Neuron (in vitro differentiated cells): ENCODE results near the gene ZNF584.
A peak's percentile ranks its signal among the peaks of the same experiment; 100 is the strongest.

Experiments
- H2AFZ ChIP-seq: one replicate; pipeline ENCODE4 v1.6.1; 2013; ENCODE audit warnings: low read depth, mild to moderate bottlenecking, inconsistent platforms, low read length, moderate library complexity
- H3K27me3 ChIP-seq: one replicate; pipeline ENCODE4 v1.6.1; 2013; ENCODE audit warnings: low read length; ENCODE audit not compliant: insufficient read depth
- H3K36me3 ChIP-seq: one replicate; pipeline ENCODE4 v1.6.1; 2013; ENCODE audit warnings: low read length; ENCODE audit not compliant: insufficient read depth
- H3K4me1 ChIP-seq: one replicate; pipeline ENCODE4 v1.6.1; 2013; ENCODE audit warnings: low read length; ENCODE audit not compliant: insufficient read depth
- H3K4me3 ChIP-seq: 2 replicates; pipeline ENCODE4 v1.5.1; 2013; ENCODE audit warnings: mild to moderate bottlenecking, low read length, moderate library complexity
- H3K9me3 ChIP-seq: one replicate; pipeline ENCODE4 v1.6.1; 2013; ENCODE audit warnings: low read length

ZNF584 gene

DNA sequence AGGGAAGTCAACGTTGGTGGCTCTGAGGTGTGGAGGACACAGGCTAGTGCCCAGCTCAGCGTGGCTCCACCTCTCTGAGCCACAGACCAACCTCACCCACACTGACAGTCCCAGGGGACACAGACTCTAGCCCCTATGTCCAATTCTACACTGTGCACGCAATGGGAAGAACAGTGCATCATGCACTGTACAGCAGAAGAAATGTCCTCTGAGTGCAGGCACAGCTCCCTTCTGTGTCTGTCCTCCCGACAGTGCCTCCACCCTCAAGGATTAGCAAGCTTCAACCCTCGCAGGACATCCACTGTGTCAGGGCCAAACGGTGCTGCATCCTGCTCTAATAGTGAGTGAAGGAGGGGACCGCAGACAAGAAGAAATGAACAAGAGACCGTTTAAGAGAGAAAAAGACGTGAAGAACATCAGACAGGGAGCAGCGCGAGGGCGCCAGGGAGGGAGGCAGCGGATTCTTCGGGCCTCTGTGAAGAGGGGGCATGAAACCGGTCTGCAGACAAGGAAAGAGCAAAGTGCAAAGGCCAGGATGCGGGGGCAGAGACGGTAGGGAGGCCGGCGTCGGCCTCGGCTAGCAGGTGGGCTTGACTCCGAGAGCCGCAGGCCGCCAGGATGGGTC, 28.3 kb upstream of the ZNF584 start:
- H3K27me3 ChIP-seq, result no peaks in the 10 kb centered on the region
- H3K9me3 ChIP-seq, result no peaks in the 10 kb centered on the region
- H3K4me3 ChIP-seq, result peak overlapping the region; percentile 81
- peaks cover 18% of the 10 kb centered on the region for H3K4me1 ChIP-seq
- H3K36me3 ChIP-seq, result no peaks in the 10 kb centered on the region
- H2AFZ ChIP-seq, result peak overlapping the region; percentile 17

DNA sequence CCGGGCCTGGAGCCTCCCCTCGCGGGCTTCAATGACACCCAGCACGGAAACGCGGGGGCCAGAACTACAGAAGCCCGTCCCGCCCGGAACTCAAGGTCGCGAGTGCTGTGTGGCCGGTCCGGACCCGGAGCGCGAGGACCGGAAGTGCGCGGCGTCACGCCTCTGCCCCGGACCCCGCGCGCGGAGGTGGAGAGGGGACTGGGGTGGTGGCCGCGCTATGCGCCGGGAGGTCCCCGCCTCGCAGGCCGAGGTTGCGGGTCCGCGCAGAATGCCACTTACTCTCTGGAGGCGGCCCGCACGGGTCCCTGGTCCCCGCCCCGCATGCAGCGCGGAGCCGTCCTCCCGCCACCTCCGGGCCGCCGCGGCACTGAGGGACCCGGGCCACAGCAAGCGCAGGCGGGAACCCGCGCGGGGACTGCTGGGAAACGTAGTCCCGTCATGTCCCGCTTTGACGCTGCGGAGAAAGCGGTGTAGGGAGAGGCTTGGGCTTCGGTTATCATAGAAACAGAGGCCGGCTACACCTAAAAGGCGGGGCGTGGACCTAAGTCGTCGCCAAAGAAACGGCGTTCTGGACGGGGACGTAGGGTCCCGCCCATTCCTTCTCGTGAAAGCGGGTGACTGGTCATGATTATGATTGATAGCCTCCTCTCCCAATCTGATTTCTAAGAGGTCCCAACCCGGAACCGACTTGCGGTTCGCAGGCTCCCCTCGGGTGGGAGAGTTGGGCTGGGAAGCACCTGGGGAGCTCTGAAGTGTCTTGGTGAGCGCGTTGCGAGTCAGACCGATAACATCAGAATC, 27.6 kb upstream of the ZNF584 start, which contains the start of gene ZNF837:
TSS of gene ZNF837 (minus strand) at position 369 of the 798 bp plus-strand sequence. CDS start 11,698 bp downstream, outside the sequence.
- H3K36me3 ChIP-seq, result no peaks in the 10 kb centered on the region
- H2AFZ ChIP-seq, result peak within 1 kb of the TSS; percentile 17
- no peaks in the 10 kb centered on the region for H3K9me3 ChIP-seq
- peak within 1 kb of the TSS; percentile 81 for H3K4me3 ChIP-seq
- no peaks in the 10 kb centered on the region for H3K27me3 ChIP-seq
- peaks cover 25% of the 10 kb centered on the region for H3K4me1 ChIP-seq

DNA sequence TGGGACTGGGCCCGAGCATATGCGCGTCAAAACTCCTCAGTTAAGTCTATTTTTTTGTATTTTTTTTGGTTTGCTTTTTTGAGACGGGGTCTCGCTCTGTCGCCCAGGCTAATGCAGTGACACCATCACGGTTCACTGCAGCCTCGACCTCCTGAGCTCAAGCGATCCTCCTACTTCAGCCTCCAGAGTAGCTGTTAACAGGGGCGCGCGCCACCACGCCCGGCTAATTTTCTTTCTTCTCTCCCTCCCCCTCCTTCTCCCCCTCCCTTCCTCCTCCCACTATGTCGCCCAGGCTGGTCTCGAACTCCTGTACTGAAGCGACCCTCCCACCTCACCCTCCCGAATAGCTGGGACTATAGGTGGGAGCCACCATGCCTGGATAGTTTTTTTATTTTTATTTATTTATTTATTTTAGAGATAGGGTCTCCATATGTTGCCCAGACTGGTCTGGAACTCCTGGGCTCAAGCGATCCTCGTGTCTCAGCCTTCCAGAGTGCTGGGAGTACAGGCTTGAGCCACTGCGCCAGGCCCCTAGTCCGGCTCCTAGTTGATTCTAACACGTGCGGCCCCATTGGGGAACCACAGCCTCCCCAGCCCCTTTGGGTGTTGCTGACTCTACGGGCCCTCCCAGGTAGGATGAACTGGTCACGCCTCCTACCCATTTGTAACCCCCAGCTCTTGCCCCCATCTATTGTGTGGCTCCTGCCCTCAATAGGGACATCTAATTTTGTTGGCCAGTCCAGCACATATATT, 26.8 kb upstream of the ZNF584 start:
- H3K36me3 ChIP-seq, result no peaks in the 10 kb centered on the region
- H3K4me3 ChIP-seq, result peak overlapping the region; percentile 81
- H3K9me3 ChIP-seq, result no peaks in the 10 kb centered on the region
- H3K4me1 ChIP-seq, result peaks cover 29% of the 10 kb centered on the region
- no peak overlapping the region for H2AFZ ChIP-seq
- H3K27me3 ChIP-seq, result no peaks in the 10 kb centered on the region

DNA sequence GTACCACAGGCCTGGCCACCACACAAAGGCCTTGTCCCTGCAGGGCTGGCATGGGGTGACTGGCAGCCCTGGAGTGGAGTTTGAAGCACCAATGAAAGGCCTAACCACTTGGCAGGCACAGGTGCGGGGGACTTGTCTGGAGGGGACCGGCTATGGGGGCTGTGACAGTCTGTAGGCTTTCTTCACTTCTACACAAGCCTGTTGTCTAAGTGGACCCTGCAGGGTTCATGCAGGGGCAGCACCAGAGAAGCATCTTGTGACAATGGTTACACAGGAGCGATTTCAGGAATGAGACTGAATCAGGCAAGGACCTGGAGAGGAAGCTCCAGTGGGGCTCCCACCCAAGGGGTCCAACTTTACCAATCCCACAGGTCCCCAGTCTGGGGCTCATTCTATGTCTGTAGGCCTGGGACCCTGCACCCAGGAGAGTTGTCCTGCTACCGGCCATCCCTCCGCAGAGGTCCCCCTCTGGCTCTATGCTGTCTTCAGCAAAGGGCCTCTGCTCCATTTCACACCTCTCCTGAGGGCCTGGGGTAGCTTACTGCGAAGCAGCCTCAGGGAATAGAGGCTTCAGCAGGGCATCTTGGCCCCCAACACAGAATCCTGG, 25.3 kb upstream of the ZNF584 start:
- Histone ChIP-seq H3K4me1 (peaks cover 35% of the 10 kb centered on the region), H3K27me3 (no peaks in the 10 kb centered on the region), H3K36me3 (peaks cover 2% of the 10 kb centered on the region), H3K9me3 (no peaks in the 10 kb centered on the region), H3K4me3 (no peak overlapping the region), H2AFZ (no peak overlapping the region)

DNA sequence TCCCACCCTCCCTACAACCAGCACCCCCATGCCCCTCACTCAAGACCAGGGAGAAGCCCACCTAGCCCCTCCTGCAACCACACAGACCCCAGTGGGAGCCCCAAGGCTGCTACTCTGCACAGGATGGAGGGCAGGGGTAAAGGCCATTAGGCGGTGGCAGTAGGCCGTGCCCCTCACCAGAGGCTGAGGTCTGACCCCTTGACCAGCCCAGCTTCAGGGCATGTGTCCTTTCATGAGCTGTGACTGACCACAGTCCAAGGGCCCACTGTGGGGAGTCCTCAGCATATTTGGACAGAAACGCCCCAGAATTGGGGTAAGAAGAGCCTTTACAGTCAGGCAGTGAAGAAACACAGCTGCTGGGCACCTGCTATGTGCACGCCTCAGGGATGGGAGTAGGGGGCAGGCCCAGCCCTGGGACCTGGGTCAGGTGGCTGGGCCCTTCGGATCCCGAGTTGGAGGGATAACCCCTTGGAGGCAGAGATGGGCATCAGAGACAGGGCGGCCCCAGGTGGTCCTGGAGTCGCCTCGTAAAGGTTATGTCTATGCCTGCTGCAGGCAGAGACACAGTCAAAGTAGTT, 23.0 kb upstream of the ZNF584 start:
- no peak overlapping the region for H2AFZ ChIP-seq
- H3K27me3 ChIP-seq, result no peaks in the 10 kb centered on the region
- H3K4me1 ChIP-seq, result peaks cover 32% of the 10 kb centered on the region
- H3K36me3 ChIP-seq, result peaks cover 14% of the 10 kb centered on the region
- H3K9me3 ChIP-seq, result no peaks in the 10 kb centered on the region
- peak overlapping the region; percentile 76 for H3K4me3 ChIP-seq

DNA sequence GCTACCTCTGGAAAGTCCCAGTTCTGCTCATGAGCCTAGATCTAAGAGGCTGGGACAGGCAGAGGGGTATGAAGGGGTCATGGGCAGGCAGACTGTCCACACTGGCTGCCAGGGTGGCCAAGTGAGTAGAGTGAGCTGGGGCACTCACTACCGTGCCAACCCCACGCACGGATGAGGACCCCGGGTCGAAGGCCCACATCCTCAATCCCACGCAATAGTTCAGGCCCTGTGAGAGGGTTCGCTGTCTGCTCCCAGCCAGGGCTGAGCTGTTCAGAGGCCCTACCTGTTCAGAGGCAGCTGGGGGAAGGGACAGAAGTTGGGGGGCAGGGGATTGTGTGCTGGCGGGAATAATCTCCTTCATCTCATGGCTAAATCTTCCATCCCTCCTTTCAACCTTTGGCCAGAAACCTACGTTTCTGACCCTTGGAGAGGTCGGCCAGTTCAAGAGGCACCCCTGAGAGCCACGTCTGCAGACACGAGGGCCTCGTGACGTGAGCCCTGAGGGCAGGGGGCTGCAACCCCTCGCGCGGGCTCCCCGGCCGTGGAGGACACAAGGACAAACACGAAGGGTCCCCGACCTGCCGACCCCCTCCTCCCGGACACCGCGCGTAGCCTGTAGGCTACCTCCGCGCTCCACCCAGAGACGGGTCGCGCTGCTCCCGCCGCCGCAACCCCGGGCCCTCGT, 22.4 kb upstream of the ZNF584 start:
- Histone ChIP-seq H3K36me3 (peaks cover 20% of the 10 kb centered on the region), H3K27me3 (no peaks in the 10 kb centered on the region), H2AFZ (peak overlapping the region; percentile 6), H3K4me1 (peaks cover 32% of the 10 kb centered on the region), H3K4me3 (peak overlapping the region; percentile 76), H3K9me3 (no peaks in the 10 kb centered on the region)

DNA sequence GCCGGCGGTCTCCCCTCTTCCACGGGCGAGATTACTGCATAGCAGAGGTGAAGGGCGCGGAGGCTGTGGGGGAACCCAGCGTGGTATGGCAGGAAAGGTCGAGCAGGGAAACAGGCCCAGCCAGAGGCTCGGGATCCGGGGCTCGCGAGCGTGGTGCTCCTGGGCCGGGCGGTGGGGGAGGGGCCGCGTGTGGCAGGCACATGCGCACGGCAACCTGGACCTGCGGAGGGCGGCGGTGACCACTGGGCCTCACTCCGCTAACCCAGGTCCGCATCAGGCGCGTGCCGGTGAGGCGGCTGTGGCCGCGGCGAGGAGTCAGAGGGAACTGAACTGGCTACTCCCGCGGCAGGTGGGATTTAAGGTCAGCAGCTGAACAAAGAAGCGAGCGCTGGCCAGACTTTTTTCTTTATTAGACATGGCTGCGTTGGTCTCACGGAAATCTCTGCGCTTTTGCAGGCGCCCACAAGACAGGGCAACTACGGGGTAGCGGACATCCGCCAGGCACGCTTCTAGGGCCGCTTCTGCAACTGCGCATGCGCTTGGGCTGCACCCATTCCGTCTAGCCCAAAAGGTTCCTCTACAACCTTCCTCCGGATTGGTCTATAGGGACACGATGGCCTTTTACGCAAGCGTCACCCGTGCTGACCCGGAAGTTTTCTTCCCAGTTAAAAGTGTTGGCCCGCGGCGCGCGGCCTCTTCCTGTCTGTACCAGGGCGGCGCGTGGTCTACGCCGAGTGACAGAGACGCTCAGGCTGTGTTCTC, 21.7 kb upstream of the ZNF584 start, which contains the start of gene RPS5:
TSS of gene RPS5 (plus strand) at position 694 of the 762 bp plus-strand sequence. CDS start 869 bp downstream, outside the sequence.
- Histone ChIP-seq H3K4me1 (peaks cover 31% of the 10 kb centered on the region), H2AFZ (peak within 1 kb of the TSS; percentile 6), H3K36me3 (peaks cover 21% of the 10 kb centered on the region), H3K27me3 (no peaks in the 10 kb centered on the region), H3K4me3 (peak within 1 kb of the TSS; percentile 76), H3K9me3 (no peaks in the 10 kb centered on the region)

DNA sequence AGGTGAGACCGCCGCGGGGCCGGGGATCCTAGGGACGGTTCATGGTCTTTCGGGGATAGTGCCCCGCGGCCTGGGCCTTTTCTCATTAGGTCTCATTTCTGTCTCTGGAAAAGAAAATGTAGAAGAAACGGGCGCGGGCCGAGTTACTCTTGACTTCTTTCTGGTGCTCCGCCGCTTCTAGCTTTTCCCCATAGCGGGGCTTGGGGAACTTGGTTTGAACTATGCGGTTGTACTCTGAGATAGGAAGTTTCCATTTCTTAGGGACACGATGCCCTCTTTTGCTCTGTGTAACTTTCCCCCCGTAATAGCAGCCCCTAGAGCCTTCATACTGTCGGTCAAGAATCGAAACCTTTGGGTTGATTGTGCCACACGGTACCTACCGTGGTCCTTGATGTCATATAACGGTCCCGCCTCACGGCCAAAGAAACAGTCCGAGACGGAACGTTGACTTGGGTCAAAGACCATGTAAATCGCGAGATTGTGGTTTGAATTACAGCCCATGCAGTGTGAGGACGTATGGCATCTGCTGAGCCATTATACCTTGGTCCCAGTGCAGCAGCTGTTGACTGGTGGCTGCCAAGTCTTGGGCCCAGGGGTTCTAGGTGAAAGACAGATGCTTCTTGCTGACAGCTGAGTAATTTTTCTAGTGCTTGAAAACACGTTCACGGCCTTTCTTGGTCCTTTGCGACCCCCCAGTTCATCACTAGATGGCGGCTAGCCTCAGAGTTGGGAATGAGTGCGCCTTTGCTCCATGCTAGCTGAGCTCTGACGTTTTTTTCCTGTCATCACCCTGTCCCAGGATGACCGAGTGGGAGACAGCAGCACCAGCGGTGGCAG, 20.9 kb upstream of the ZNF584 start:
- peaks cover 26% of the 10 kb centered on the region for H3K4me1 ChIP-seq
- H3K4me3 ChIP-seq, result peak overlapping the region; percentile 76
- H3K9me3 ChIP-seq, result no peaks in the 10 kb centered on the region
- no peak overlapping the region for H2AFZ ChIP-seq
- H3K27me3 ChIP-seq, result no peaks in the 10 kb centered on the region
- peaks cover 26% of the 10 kb centered on the region for H3K36me3 ChIP-seq

DNA sequence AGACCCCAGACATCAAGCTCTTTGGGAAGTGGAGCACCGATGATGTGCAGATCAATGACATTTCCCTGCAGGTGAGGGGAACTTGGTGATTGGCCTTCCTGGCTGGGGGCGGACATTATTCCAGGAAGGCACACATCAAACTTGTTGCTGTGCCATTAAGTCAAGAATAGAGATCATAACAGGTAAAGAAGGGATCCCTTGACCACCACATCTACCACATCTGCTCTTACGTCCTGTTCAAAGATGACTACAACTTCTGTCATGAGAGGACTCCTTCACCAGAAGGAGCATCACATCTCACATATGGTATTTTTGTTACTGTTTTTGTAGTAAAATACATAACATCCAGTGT, 20.3 kb upstream of the ZNF584 start:
- peaks cover 32% of the 10 kb centered on the region for H3K36me3 ChIP-seq
- no peaks in the 10 kb centered on the region for H3K27me3 ChIP-seq
- peaks cover 26% of the 10 kb centered on the region for H3K4me1 ChIP-seq
- H3K4me3 ChIP-seq, result peak overlapping the region; percentile 76
- H2AFZ ChIP-seq, result no peak overlapping the region
- H3K9me3 ChIP-seq, result no peaks in the 10 kb centered on the region

DNA sequence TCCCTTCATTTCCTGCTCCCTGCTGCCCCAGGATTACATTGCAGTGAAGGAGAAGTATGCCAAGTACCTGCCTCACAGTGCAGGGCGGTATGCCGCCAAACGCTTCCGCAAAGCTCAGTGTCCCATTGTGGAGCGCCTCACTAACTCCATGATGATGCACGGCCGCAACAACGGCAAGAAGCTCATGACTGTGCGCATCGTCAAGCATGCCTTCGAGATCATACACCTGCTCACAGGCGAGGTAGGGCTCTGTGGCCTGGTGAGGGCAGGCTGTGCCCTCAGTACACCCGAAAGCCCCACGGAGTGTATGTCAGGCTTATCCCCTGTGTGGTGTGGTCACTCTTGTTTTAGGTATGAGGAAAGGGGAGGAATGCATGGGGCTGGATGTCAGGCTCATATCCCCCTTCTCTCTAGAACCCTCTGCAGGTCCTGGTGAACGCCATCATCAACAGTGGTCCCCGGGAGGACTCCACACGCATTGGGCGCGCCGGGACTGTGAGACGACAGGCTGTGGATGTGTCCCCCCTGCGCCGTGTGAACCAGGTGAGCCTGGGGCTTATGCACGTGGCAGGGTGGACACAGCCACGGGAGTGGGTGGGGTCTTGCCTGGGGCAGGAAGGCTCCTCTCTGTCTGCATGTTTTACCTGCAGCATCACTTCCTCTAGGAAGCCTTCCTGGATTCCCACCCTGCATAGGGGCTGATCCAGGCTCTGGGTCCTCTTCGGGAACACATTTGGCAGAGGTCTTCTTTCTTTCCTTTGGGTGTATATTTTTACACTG, 15.3 kb upstream of the ZNF584 start:
- H2AFZ ChIP-seq, result no peak overlapping the region

DNA sequence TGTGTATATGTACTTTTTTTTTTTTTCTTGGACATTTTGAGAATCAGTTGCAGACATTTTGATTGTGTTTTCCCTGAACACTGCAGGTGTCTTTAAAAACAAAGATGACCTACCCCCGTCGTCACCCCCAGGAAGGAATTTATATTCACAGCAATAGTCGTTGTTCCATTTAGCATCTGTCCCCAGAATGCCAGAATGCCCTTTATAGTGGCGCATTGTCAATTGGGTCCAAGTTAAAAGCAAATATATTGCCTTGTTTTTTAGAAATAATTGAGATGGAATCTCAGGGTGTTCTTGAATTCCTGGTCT, 14.8 kb upstream of the ZNF584 start:
- Histone ChIP-seq H3K4me3 (no peak overlapping the region), H3K9me3 (no peaks in the 10 kb centered on the region), H3K4me1 (peaks cover 4% of the 10 kb centered on the region), H3K27me3 (no peaks in the 10 kb centered on the region), H3K36me3 (peaks cover 54% of the 10 kb centered on the region), H2AFZ (no peak overlapping the region)

More for the DNA sequence above, 15.3 kb upstream of the ZNF584 start:
- no peak overlapping the region for H3K4me3 ChIP-seq
- H3K27me3 ChIP-seq, result no peaks in the 10 kb centered on the region
- peaks cover 7% of the 10 kb centered on the region for H3K4me1 ChIP-seq
- no peaks in the 10 kb centered on the region for H3K9me3 ChIP-seq
- H3K36me3 ChIP-seq, result peaks cover 58% of the 10 kb centered on the region
